Measurements from ENCODE around the gene PEX14.

The PEX14 gene

DNA sequence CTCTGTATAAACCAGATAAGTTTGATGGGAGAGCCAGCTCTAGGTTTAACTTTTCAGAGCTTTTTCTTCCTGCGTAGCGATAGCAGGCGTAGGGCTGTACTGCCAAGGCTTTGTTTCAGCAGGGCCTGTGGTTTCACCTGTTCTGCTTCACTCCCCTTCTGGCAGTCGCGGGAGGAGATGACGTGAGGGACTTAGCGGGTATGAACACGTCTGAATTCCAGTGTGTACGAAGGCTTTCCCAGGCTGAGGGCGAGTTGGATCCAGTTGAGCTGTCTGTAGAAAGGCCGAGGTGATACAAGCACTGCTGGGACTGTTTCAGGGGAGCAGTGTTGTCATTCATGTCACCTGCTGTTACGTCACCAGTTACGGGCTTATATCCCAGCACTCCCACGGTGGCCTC lies 21.2 kb downstream of the PEX14 start:
- Histone ChIP-seq H3K27ac (ENCODE audit: low read length) (no peak overlapping the region), H3K4me3 (ENCODE audit: low read length) (peak overlapping the region; percentile 83; the same call in 1 of the 2 replicates), H3K9me3 (ENCODE audit: insufficient read depth, low read length) (no peaks in the 10 kb centered on the region), H3K36me3 (replicated peaks; ENCODE audit: low read depth, low read length) (peaks cover 4% of the 10 kb centered on the region), H3K79me2 (ENCODE audit: low read length) (peaks cover 8% of the 10 kb centered on the region), H2AFZ (ENCODE audit: low read depth, low read length) (no peak overlapping the region), H3K4me2 (ENCODE audit: low read length) (peak overlapping the region; percentile 100), H3K9ac (ENCODE audit: low read length) (no peak overlapping the region), H3K27me3 (ENCODE audit: low read depth, low read length) (no peaks in the 10 kb centered on the region), H3K4me1 (ENCODE audit: low read length) (peaks cover 19% of the 10 kb centered on the region), H4K20me1 (ENCODE audit: insufficient read depth, low read length) (peaks cover 17% of the 10 kb centered on the region)
- TF ChIP-seq EZH2phosphoT487 (IDR thresholded peaks at IDR 0.05; ENCODE audit: low read depth): no peak
- TF ChIP-seq, protein P1, sequence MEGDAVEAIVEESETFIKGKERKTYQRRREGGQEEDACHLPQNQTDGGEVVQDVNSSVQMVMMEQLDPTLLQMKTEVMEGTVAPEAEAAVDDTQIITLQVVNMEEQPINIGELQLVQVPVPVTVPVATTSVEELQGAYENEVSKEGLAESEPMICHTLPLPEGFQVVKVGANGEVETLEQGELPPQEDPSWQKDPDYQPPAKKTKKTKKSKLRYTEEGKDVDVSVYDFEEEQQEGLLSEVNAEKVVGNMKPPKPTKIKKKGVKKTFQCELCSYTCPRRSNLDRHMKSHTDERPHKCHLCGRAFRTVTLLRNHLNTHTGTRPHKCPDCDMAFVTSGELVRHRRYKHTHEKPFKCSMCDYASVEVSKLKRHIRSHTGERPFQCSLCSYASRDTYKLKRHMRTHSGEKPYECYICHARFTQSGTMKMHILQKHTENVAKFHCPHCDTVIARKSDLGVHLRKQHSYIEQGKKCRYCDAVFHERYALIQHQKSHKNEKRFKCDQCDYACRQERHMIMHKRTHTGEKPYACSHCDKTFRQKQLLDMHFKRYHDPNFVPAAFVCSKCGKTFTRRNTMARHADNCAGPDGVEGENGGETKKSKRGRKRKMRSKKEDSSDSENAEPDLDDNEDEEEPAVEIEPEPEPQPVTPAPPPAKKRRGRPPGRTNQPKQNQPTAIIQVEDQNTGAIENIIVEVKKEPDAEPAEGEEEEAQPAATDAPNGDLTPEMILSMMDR (IDR thresholded peaks at IDR 0.05; ENCODE audit: low read depth, low read length): no peak

DNA sequence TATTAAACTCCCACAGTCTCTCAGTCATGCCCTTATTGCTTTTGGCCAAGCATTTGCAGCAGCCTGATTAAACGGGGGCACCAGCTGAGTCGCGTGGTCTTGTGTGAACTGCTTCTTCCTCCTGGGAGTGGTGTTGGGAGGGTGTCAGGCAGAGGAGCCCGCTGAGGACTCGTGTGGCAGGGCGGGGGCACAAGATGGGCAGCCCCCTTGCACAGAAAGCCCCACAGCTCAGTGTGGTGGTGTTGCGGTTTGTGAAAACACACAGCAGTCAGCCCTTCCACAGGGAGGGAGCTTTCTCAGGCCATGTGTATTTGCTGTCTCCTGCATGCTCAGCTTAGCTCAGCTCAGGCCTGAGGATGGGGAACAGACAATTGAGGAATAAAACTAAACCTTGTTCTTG lies 22.4 kb downstream of the PEX14 start:
- H3K9me3 ChIP-seq (ENCODE audit: insufficient read depth, low read length): no peaks in the 10 kb centered on the region
- H2AFZ ChIP-seq (ENCODE audit: low read depth, low read length): no peak overlapping the region
- no peak overlapping the region for H3K4me3 ChIP-seq (ENCODE audit: low read length)
- H4K20me1 ChIP-seq (ENCODE audit: insufficient read depth, low read length): peaks cover 17% of the 10 kb centered on the region
- peaks cover 8% of the 10 kb centered on the region for H3K79me2 ChIP-seq (ENCODE audit: low read length)
- H3K4me2 ChIP-seq (ENCODE audit: low read length): no peak overlapping the region
- no peak overlapping the region for H3K9ac ChIP-seq (ENCODE audit: low read length)
- no peak for TF ChIP-seq EZH2phosphoT487 (IDR thresholded peaks at IDR 0.05; ENCODE audit: low read depth)
- TF ChIP-seq, protein P1 (IDR thresholded peaks at IDR 0.05; ENCODE audit: low read depth, low read length): no peak
- peaks cover 4% of the 10 kb centered on the region for H3K36me3 ChIP-seq (replicated peaks; ENCODE audit: low read depth, low read length)
- no peak overlapping the region for H3K27ac ChIP-seq (ENCODE audit: low read length)
- peaks cover 19% of the 10 kb centered on the region for H3K4me1 ChIP-seq (ENCODE audit: low read length)
- H3K27me3 ChIP-seq (ENCODE audit: low read depth, low read length): no peaks in the 10 kb centered on the region

DNA sequence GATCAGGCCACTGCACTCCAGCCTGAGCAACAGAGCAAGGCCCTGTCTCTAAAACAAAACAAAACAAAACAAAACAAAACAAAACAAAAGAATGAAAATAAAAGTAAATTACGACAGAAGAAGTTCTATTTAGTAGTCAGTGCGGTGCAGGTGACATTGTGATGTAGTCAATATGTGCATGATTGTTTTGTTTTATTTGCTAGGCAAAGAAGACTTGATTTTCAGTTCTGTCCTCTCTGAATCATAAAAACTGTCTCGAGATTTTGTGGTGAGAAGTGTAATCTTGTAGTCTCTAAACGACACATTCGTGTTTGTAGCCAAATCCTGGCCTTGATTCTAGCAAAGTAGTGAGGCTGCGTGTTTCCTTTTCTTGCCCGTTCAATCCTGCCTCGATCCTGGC lies 23.5 kb downstream of the PEX14 start:
- Histone ChIP-seq H3K27ac (ENCODE audit: low read length) (no peak overlapping the region), H3K4me3 (ENCODE audit: low read length) (no peak overlapping the region), H3K27me3 (ENCODE audit: low read depth, low read length) (no peaks in the 10 kb centered on the region), H3K36me3 (replicated peaks; ENCODE audit: low read depth, low read length) (peaks cover 4% of the 10 kb centered on the region), H4K20me1 (ENCODE audit: insufficient read depth, low read length) (peaks cover 17% of the 10 kb centered on the region), H3K79me2 (ENCODE audit: low read length) (peaks cover 8% of the 10 kb centered on the region), H3K4me1 (ENCODE audit: low read length) (peaks cover 19% of the 10 kb centered on the region), H2AFZ (ENCODE audit: low read depth, low read length) (no peak overlapping the region), H3K4me2 (ENCODE audit: low read length) (no peak overlapping the region), H3K9me3 (ENCODE audit: insufficient read depth, low read length) (no peaks in the 10 kb centered on the region), H3K9ac (ENCODE audit: low read length) (no peak overlapping the region)
- TF ChIP-seq EZH2phosphoT487 (IDR thresholded peaks at IDR 0.05; ENCODE audit: low read depth): no peak
- TF ChIP-seq, protein P1 (IDR thresholded peaks at IDR 0.05; ENCODE audit: low read depth, low read length): no peak

DNA sequence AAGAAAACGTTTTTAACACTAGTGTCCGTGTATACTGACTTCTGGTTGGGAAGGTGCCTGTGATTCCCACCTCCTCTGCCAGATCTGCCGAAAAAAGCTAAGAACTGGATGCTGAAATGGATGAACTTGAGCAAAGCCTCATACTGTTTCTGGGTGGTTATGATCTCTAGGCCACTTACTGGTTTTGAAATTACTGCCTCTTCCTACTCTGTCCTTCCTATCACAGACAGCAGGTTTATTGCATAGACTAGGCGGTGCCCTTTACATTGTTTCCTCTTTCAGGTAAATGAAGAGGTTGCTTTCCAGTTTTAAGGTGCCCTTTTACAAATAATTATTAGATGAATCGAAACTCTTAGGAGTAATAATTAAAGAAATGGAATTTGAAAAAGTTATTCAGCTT lies 27.5 kb downstream of the PEX14 start:
- Histone ChIP-seq H3K9ac (ENCODE audit: low read length) (no peak overlapping the region), H3K4me3 (ENCODE audit: low read length) (no peak overlapping the region), H2AFZ (ENCODE audit: low read depth, low read length) (no peak overlapping the region), H3K27me3 (ENCODE audit: low read depth, low read length) (no peaks in the 10 kb centered on the region), H3K9me3 (ENCODE audit: insufficient read depth, low read length) (no peaks in the 10 kb centered on the region), H4K20me1 (ENCODE audit: insufficient read depth, low read length) (peaks cover 11% of the 10 kb centered on the region; the same call in 1 of the 2 replicates), H3K4me1 (ENCODE audit: low read length) (no peaks in the 10 kb centered on the region), H3K36me3 (replicated peaks; ENCODE audit: low read depth, low read length) (no peaks in the 10 kb centered on the region), H3K79me2 (ENCODE audit: low read length) (no peaks in the 10 kb centered on the region), H3K27ac (ENCODE audit: low read length) (no peak overlapping the region), H3K4me2 (ENCODE audit: low read length) (no peak overlapping the region)
- TF ChIP-seq EZH2phosphoT487 (IDR thresholded peaks at IDR 0.05; ENCODE audit: low read depth): no peak
- TF ChIP-seq, protein P1 (IDR thresholded peaks at IDR 0.05; ENCODE audit: low read depth, low read length): no peak

Data from OCI-LY3 (cell line).